ENCODE data around the gene ATG5. TPM values are rescaled to one million over a fixed set of nuclear protein-coding genes. Genes with fewer than 3 reads are reported as not detected.
"Not testable (repeated sequence)": the region's sequence is repeated elsewhere in the genome, so short reads cannot be mapped to it uniquely, and the experiment has no call there.

ATG5 gene
- total RNA-seq, 4 donors from 2014 or later: 26.1 to 43.3 (median 30.6) TPM

GRCh38 chr6:106243261-106243660, 82.3 kb downstream of the ATG5 start:
- H3K27me3 ChIP-seq: no peaks in the 10 kb centered on the region
- ATAC-seq: no peak
- peaks cover 0 to 11% (median 2%) of the 10 kb centered on the region in 3 donors for H3K4me1 ChIP-seq
- H3K9me3 ChIP-seq: no peaks in the 10 kb centered on the region
- H3K36me3 ChIP-seq: peaks cover 0 to 24% of the 10 kb centered on the region in 2 donors
- TF ChIP-seq EP300 (IDR thresholded peaks at IDR 0.05) (no peak), POLR2AphosphoS5 (IDR thresholded peaks at IDR 0.05) (no peak), CTCF (IDR thresholded peaks at IDR 0.05) (no peak), POLR2A (IDR thresholded peaks at IDR 0.05) (no peak)
- H3K4me3 ChIP-seq: no peak overlapping the region
- H3K27ac ChIP-seq: no peak overlapping the region
- WGBS, 2 donors (ENCODE audit: low coverage in 1 of 2): 72 to 87% methylated on average over 4 of the region's 4 CpGs

GRCh38 chr6:106241498-106241897, 84.1 kb downstream of the ATG5 start:
- no peaks in the 10 kb centered on the region for H3K9me3 ChIP-seq
- peaks cover 0 to 14% of the 10 kb centered on the region in 2 donors for H3K36me3 ChIP-seq
- no peaks in the 10 kb centered on the region for H3K27me3 ChIP-seq
- no peak overlapping the region for H3K27ac ChIP-seq
- TF ChIP-seq POLR2A (IDR thresholded peaks at IDR 0.05) (no peak), EP300 (IDR thresholded peaks at IDR 0.05) (no peak), CTCF (IDR thresholded peaks at IDR 0.05) (no peak), POLR2AphosphoS5 (IDR thresholded peaks at IDR 0.05) (no peak)
- peaks cover 0 to 9% (median under 1%) of the 10 kb centered on the region in 3 donors for H3K4me1 ChIP-seq
- ATAC-seq: no peak
- no peak overlapping the region for H3K4me3 ChIP-seq

- no peak for TF ChIP-seq POLR2A (IDR thresholded peaks at IDR 0.05)
- no peak for TF ChIP-seq EP300 (IDR thresholded peaks at IDR 0.05)
- no peak for TF ChIP-seq POLR2AphosphoS5 (IDR thresholded peaks at IDR 0.05)
- no peak for TF ChIP-seq CTCF (IDR thresholded peaks at IDR 0.05)
- WGBS, 2 donors (ENCODE audit: low coverage in 1 of 2): 100% methylated on average over 1 of the region's 1 CpG; no CpG with 5 or more reads in 1 of the 2 donors
- Histone ChIP-seq H3K27ac (no peak overlapping the region), H3K36me3 (peaks cover 0 to 14% of the 10 kb centered on the region in 2 donors), H3K27me3 (no peaks in the 10 kb centered on the region), H3K9me3 (no peaks in the 10 kb centered on the region), H3K4me3 (no peak overlapping the region), H3K4me1 (no peaks in the 10 kb centered on the region)
- no peak for ATAC-seq
These were observed 88.3 kb downstream of the ATG5 start for GRCh38 chr6:106237286-106237685.

GRCh38 chr6:106229876-106230445, 95.6 kb downstream of the ATG5 start:
- not testable (repeated sequence) for H3K9me3 ChIP-seq, H3K36me3 ChIP-seq, H3K27me3 ChIP-seq, H3K4me1 ChIP-seq, H3K27ac ChIP-seq, H3K4me3 ChIP-seq, ATAC-seq
- 68 to 100% methylated on average over 2 to 5 of the region's 5 CpGs for WGBS, 2 donors (ENCODE audit: low coverage in 1 of 2)

DNA sequence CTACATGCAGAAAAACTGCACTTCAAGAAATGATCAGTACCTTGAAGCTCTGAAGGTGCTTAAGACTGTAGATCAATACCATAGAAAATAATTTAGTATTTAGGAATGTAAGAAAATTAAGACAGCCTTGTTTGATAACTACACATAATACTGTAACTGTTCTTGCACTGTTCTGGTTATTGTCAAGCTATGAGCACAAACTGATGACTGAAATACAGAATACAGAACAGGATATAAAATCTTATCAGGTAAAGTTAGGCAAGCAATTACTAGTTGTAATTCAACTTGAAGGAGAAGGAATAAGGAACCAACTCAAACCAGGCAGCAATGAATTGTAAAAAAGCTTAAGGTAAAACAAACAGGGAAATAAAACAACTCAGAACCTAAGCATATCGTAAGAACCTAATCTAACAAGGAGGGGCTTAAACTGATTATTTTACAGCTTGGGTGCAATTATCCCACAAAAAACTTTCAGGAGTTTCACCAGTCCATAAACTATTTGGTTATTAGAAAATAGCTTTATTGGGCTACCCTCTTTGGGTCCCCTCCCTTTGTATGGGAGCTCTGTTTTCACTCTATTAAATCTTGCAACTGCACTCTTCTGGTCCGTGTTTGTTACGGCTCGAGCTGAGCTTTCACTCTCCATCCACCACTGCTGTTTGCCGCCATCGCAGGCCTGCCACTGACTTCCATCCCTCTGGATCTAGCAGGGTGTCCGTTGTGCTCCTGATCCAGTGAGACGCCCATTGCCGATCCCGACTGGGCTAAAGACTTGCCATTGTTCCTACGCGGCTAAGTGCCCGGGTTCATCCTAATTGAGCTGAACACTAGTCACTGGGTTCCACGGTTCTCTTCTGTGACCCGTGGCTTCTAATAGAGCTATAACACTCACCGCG, 97.7 kb downstream of the ATG5 start:
- no peaks in the 10 kb centered on the region for H3K36me3 ChIP-seq
- TF ChIP-seq CTCF (IDR thresholded peaks at IDR 0.05): no peak
- no peak for TF ChIP-seq EP300 (IDR thresholded peaks at IDR 0.05)
- no peak for TF ChIP-seq POLR2AphosphoS5 (IDR thresholded peaks at IDR 0.05)
- TF ChIP-seq POLR2A (IDR thresholded peaks at IDR 0.05): no peak
- 97 to 100% methylated on average over 5 to 13 of the region's 17 CpGs for WGBS, 2 donors (ENCODE audit: low coverage in 1 of 2)
- H3K4me1 ChIP-seq: no peaks in the 10 kb centered on the region
- peaks cover 0 to 4% (median 0%) of the 10 kb centered on the region in 3 donors for H3K9me3 ChIP-seq
- no peak for ATAC-seq
- H3K27me3 ChIP-seq: no peaks in the 10 kb centered on the region
- no peak overlapping the region for H3K4me3 ChIP-seq
- H3K27ac ChIP-seq: no peak overlapping the region
